Stimulated activated CD4-positive, alpha-beta T cell treated with anti-CD3 and anti-CD28 coated beads, Interleukin-4, amount 100 ng/mL, for 4 hours (primary cell): ENCODE data around the gene TRIAP1.

Source experiments
- DNase-seq, 2 experiments: peaks; one replicate each; pipeline ENCODE4 v3.0.0-alpha.2; 2020

The TRIAP1 gene

GRCh38 chr12:120425797-120426196 is 20.4 kb downstream of the TRIAP1 start:
- DNase-seq, result no peak

GRCh38 chr12:120422892-120423456 is 23.2 kb downstream of the TRIAP1 start:
- DNase-seq, result no peak

- no peak for DNase-seq
Measured at GRCh38 chr12:120421701-120422100, 24.5 kb downstream of the TRIAP1 start.

GRCh38 chr12:120417917-120418580 is 28.1 kb downstream of the TRIAP1 start:
- DNase-seq, result no peak

GRCh38 chr12:120416490-120417216 is 29.5 kb downstream of the TRIAP1 start:
- no peak for DNase-seq

GRCh38 chr12:120413901-120414695 is 32.1 kb downstream of the TRIAP1 start:
- no peak for DNase-seq

- DNase-seq, result no peak
Measured at GRCh38 chr12:120412421-120412820, 33.8 kb downstream of the TRIAP1 start.

GRCh38 chr12:120408771-120409170 is 37.4 kb downstream of the TRIAP1 start:
- no peak for DNase-seq

GRCh38 chr12:120406553-120406952 is 39.6 kb downstream of the TRIAP1 start:
- DNase-seq, result no peak

- no peak for DNase-seq
Measured at GRCh38 chr12:120406069-120406468, 40.1 kb downstream of the TRIAP1 start.

GRCh38 chr12:120404271-120404670 is 41.9 kb downstream of the TRIAP1 start:
- no peak for DNase-seq

- DNase-seq, result no peak
Measured at GRCh38 chr12:120403869-120404268, 42.3 kb downstream of the TRIAP1 start.

- DNase-seq, result no peak
Measured at GRCh38 chr12:120402217-120402616, 44.0 kb downstream of the TRIAP1 start.

GRCh38 chr12:120399531-120399930 is 46.7 kb downstream of the TRIAP1 start:
- DNase-seq, result no peak

- DNase-seq, result no peak
Measured at GRCh38 chr12:120397824-120398540, 48.2 kb downstream of the TRIAP1 start.

GRCh38 chr12:120394483-120395367 is 51.5 kb downstream of the TRIAP1 start:
- DNase-seq, result no peak
